Ectodermal cell (in vitro differentiated cells): Measurements from ENCODE around the gene GBX1. TPM values are rescaled to one million over a fixed set of nuclear protein-coding genes. Genes with fewer than 3 reads are reported as not detected.

Experiments
- H3K27ac ChIP-seq: 2 replicates; pipeline ENCODE4 v1.7.0; 2013; ENCODE audit warnings: mild to moderate bottlenecking, low read depth, low read length; ENCODE audit not compliant: insufficient read depth, poor library complexity, severe bottlenecking
- H3K27me3 ChIP-seq: 2 replicates; pipeline ENCODE4 v1.7.0; 2013; ENCODE audit warnings: mild to moderate bottlenecking, low read length; ENCODE audit not compliant: insufficient read depth, control insufficient read depth, poor library complexity, severe bottlenecking
- H3K36me3 ChIP-seq: one replicate; pipeline ENCODE4 v1.7.0; 2013; ENCODE audit warnings: low read length; ENCODE audit not compliant: control insufficient read depth, insufficient read depth
- H3K4me1 ChIP-seq: one replicate; pipeline ENCODE4 v1.7.0; 2013; ENCODE audit warnings: low read length; ENCODE audit not compliant: control insufficient read depth, insufficient read depth
- H3K4me3 ChIP-seq: 2 replicates; pipeline ENCODE4 v1.7.0; 2013; ENCODE audit warnings: low read depth, low read length, control low read depth; ENCODE audit not compliant: insufficient read depth
- H3K9me3 ChIP-seq: 2 replicates; pipeline ENCODE4 v1.7.0; 2013; ENCODE audit warnings: mild to moderate bottlenecking, low read length, moderate library complexity; ENCODE audit not compliant: control insufficient read depth
- WGBS, 2 experiments: methylation state at CpG; one replicate each; pipeline ENCODE4 v1.1.7; 2013; ENCODE audit warnings: missing lambda C conversion rate in 2 of 2; 5-methylcytosine and 5-hydroxymethylcytosine counted together
- polyA plus RNA-seq, 4 experiments: library from polyadenylated mRNA; stranded (reverse); fragments of 50-300 nt; gene quantifications; one replicate each; pipeline ENCODE4 v1.2.3, GENCODE V29; 2013

Gene GBX1
- 0.65 TPM for polyA plus RNA-seq (2013, experiment 1 of 4)
- polyA plus RNA-seq (2013, experiment 2 of 4) = 0.52 TPM
- 0.59 TPM for polyA plus RNA-seq (2013, experiment 3 of 4)
- polyA plus RNA-seq (2013, experiment 4 of 4) = 0.81 TPM

- 0 to 1% methylated on average over 97 to 101 of the region's 101 CpGs for WGBS, 2 experiments
- Histone ChIP-seq H3K27ac (no peak within 1 kb of the TSS), H3K4me1 (peaks cover 11% of the 10 kb centered on the region), H3K9me3 (no peaks in the 10 kb centered on the region), H3K4me3 (peak within 1 kb of the TSS; percentile 45), H3K36me3 (no peaks in the 10 kb centered on the region), H3K27me3 (peaks cover 99% of the 10 kb centered on the region)
These were observed at the start of gene GBX1 for GRCh38 chr7:151167197-151167961. GBX1 (minus strand) TSS chr7:151167694; CDS start chr7:151167548, 146 bp downstream.

- H3K4me1 ChIP-seq = peaks cover 3% of the 10 kb centered on the region
- WGBS, 2 experiments = 91 to 99% methylated on average over 4 to 5 of the region's 5 CpGs
- H3K27ac ChIP-seq = no peak overlapping the region
- H3K4me3 ChIP-seq = no peak overlapping the region
- no peaks in the 10 kb centered on the region for H3K9me3 ChIP-seq
- no peaks in the 10 kb centered on the region for H3K27me3 ChIP-seq
- peaks cover 40% of the 10 kb centered on the region for H3K36me3 ChIP-seq
These were observed 47.9 kb upstream of the GBX1 start for GRCh38 chr7:151215396-151215795.

- Histone ChIP-seq H3K27ac (no peak overlapping the region), H3K4me3 (no peak overlapping the region), H3K36me3 (peaks cover 30% of the 10 kb centered on the region), H3K4me1 (peaks cover 8% of the 10 kb centered on the region), H3K9me3 (no peaks in the 10 kb centered on the region), H3K27me3 (no peaks in the 10 kb centered on the region)
- WGBS, 2 experiments = 94% methylated on average over 3 of the region's 3 CpGs
These were observed 46.3 kb upstream of the GBX1 start for GRCh38 chr7:151213826-151214225.

GRCh38 chr7:151212626-151213025 lies 45.1 kb upstream of the GBX1 start:
- Histone ChIP-seq H3K36me3 (peaks cover 21% of the 10 kb centered on the region), H3K9me3 (no peaks in the 10 kb centered on the region), H3K4me3 (no peak overlapping the region), H3K4me1 (peaks cover 8% of the 10 kb centered on the region), H3K27ac (no peak overlapping the region), H3K27me3 (no peaks in the 10 kb centered on the region)
- 79 to 83% methylated on average over 5 of the region's 5 CpGs for WGBS, 2 experiments

GRCh38 chr7:151211155-151211772 lies 43.8 kb upstream of the GBX1 start:
- WGBS, 2 experiments = 89 to 94% methylated on average over 1 to 3 of the region's 3 CpGs

GRCh38 chr7:151210087-151210854 lies 42.8 kb upstream of the GBX1 start, which contains the start of gene H2BK1:
H2BK1 (minus strand) TSS chr7:151210488; CDS start chr7:151210318, 170 bp downstream.
- Histone ChIP-seq H3K36me3 (peaks cover 12% of the 10 kb centered on the region), H3K9me3 (no peaks in the 10 kb centered on the region), H3K27me3 (no peaks in the 10 kb centered on the region), H3K27ac (no peak within 1 kb of the TSS), H3K4me3 (no peak within 1 kb of the TSS), H3K4me1 (peaks cover 8% of the 10 kb centered on the region)
- WGBS, 2 experiments = 82 to 90% methylated on average over 17 of the region's 17 CpGs

More at GRCh38 chr7:151211155-151211772, 43.8 kb upstream of the GBX1 start:
- no peak overlapping the region for H3K27ac ChIP-seq
- H3K36me3 ChIP-seq = peaks cover 21% of the 10 kb centered on the region
- no peak overlapping the region for H3K4me3 ChIP-seq
- H3K27me3 ChIP-seq = no peaks in the 10 kb centered on the region
- no peaks in the 10 kb centered on the region for H3K9me3 ChIP-seq
- peaks cover 8% of the 10 kb centered on the region for H3K4me1 ChIP-seq

- no peaks in the 10 kb centered on the region for H3K9me3 ChIP-seq
- H3K27me3 ChIP-seq = no peaks in the 10 kb centered on the region
- peaks cover 8% of the 10 kb centered on the region for H3K4me1 ChIP-seq
- no peak overlapping the region for H3K4me3 ChIP-seq
- WGBS, 2 experiments = 94 to 96% methylated on average over 6 of the region's 6 CpGs
- peaks cover 5% of the 10 kb centered on the region for H3K36me3 ChIP-seq
- H3K27ac ChIP-seq = no peak overlapping the region
These were observed 42.1 kb upstream of the GBX1 start for GRCh38 chr7:151209588-151209987.

GRCh38 chr7:151208253-151208862 lies 40.9 kb upstream of the GBX1 start:
- WGBS, 2 experiments = 84 to 86% methylated on average over 9 of the region's 9 CpGs
- H3K27ac ChIP-seq = no peak overlapping the region
- H3K9me3 ChIP-seq = no peaks in the 10 kb centered on the region
- H3K36me3 ChIP-seq = no peaks in the 10 kb centered on the region
- H3K4me3 ChIP-seq = no peak overlapping the region
- no peaks in the 10 kb centered on the region for H3K27me3 ChIP-seq
- H3K4me1 ChIP-seq = peaks cover 8% of the 10 kb centered on the region

- Histone ChIP-seq H3K27ac (no peak overlapping the region), H3K9me3 (no peaks in the 10 kb centered on the region), H3K27me3 (no peaks in the 10 kb centered on the region), H3K4me1 (peaks cover 8% of the 10 kb centered on the region), H3K4me3 (no peak overlapping the region), H3K36me3 (no peaks in the 10 kb centered on the region)
- 93% methylated on average over 12 of the region's 12 CpGs for WGBS, 2 experiments
These were observed 40.3 kb upstream of the GBX1 start for GRCh38 chr7:151207804-151208203.
